Right lobe of liver (tissue), 6 donors: ENCODE results near the gene GRIA3. TPM values are rescaled to one million over a fixed set of nuclear protein-coding genes. Genes with fewer than 3 reads are reported as not detected.
"Not testable (repeated sequence)": the region's sequence is repeated elsewhere in the genome, so short reads cannot be mapped to it uniquely, and the experiment has no call there.

Experiments used
- ATAC-seq, 4 donors: fragments of 200-7000 bp; cut with Tn5 transposase; one replicate each; pipeline ENCODE4 v1.9.1; 2020; ENCODE audit warnings: mild to moderate bottlenecking in 4 of 4, moderate library complexity in 4 of 4
- DNase-seq, 3 donors: peaks; one replicate each; pipeline ENCODE4 v3.0.0-alpha.2; 2020
- H3K27ac ChIP-seq, 3 donors: fragments of 200-600 bp; one replicate each; pipeline ENCODE4 v1.8.0; 2022
- H3K27me3 ChIP-seq, 2 donors: fragments of 200-600 bp; one replicate each; pipeline ENCODE4 v1.8.0; 2022
- H3K36me3 ChIP-seq, 4 donors: fragments of 200-600 bp; sonication (generic) in 1 of 4; one replicate each; pipeline versions ENCODE4 v1.5.1 to v1.8.0; 2017 to 2022; ENCODE audit warnings: control low read depth in 1 of 4
- H3K4me1 ChIP-seq, 4 donors: fragments of 200-600 bp; sonication (generic) in 1 of 4; one replicate each; pipeline versions ENCODE4 v1.5.1 to v1.8.0; 2017 to 2022; ENCODE audit warnings: control low read depth in 1 of 4
- H3K4me3 ChIP-seq, 3 donors: fragments of 200-600 bp; one replicate each; pipeline ENCODE4 v1.8.0; 2022
- H3K9me3 ChIP-seq, 4 donors: fragments of 200-600 bp; sonication (generic) in 1 of 4; one replicate each; pipeline versions ENCODE4 v1.5.1 to v1.8.0; 2017 to 2022; ENCODE audit warnings: control low read depth in 1 of 4
- CTCF ChIP-seq, 4 donors: fragments of 200-600 bp in 3 of 4; fragments of 450-650 bp in 1 of 4; IDR thresholded peaks; one replicate each; pipeline versions ENCODE4 v1.5.1 to v1.8.0; 2016 to 2022; ENCODE audit warnings: antibody characterized with exemption in 4 of 4, mild to moderate bottlenecking in 2 of 4
- POLR2A ChIP-seq: fragments of 450-650 bp; IDR thresholded peaks from one replicate; pipeline ENCODE4 v1.6.1; 2017; ENCODE audit warnings: antibody characterized with exemption, mild to moderate bottlenecking
- WGBS: methylation state at CpG from one replicate; pipeline ENCODE4 v1.1.6; 2018; ENCODE audit warnings: low coverage, low lambda C conversion rate; ENCODE audit not compliant: insufficient coverage; ENCODE audit errors: missing lambda C conversion rate; 5-methylcytosine and 5-hydroxymethylcytosine counted together
- intact Hi-C, 2 donors: fragments of 100-400 bp; cut with DNase I; formaldehyde crosslinking; loops; one replicate each; pipeline versions ENCODE4 v1.11.2 to v1.14.1; 2022
- total RNA-seq, 6 experiments: library from RNA; depleted of rRNA in 2 of 6; stranded (reverse); fragments of >200 nt in 2 of 6; fragmentation: NEBNext Ultra II Directional in 3 of 6; extraction: Animal tissue kit (Norgen Biotek cat#: 25700) in 3 of 6; gene quantifications; one replicate each; pipeline versions ENCODE4 v1.1.0 to v1.2.4, GENCODE V29; 2016 to 2023
- donor health status: DM: no; HTN: yes; CAD: no.
- donor health status: DM: no; HTN: no; CAD: no.
- donor health status: DM: no; HTN: no; CAD: no.
- donor health status: DM: no; HTN: yes; CAD: no.
- donor health status: DM: no; HTN: yes; CAD: no.

Gene GRIA3
- total RNA-seq, 6 experiments from 2014 or later: 0.93 to 6.4 (median 4.1) TPM

- H3K27me3 ChIP-seq: no peaks in the 10 kb centered on the region
- no peak for TF ChIP-seq CTCF (IDR thresholded peaks at IDR 0.05)
- TF ChIP-seq POLR2A: no peak
- DNase-seq (no peak), ATAC-seq (no peak)
- no peaks in the 10 kb centered on the region for H3K36me3 ChIP-seq
- H3K4me3 ChIP-seq: no peak overlapping the region
- H3K27ac ChIP-seq: no peak overlapping the region
- no peaks in the 10 kb centered on the region for H3K4me1 ChIP-seq
- intact Hi-C loops: no loop called here
- no peaks in the 10 kb centered on the region for H3K9me3 ChIP-seq
Observed at GRCh38 chrX:123357941-123358340, 173.9 kb downstream of the GRIA3 start.

GRCh38 chrX:123358457-123358856 is 174.4 kb downstream of the GRIA3 start:
- H3K27ac ChIP-seq: no peak overlapping the region
- intact Hi-C loops: no loop called here
- H3K36me3 ChIP-seq: no peaks in the 10 kb centered on the region
- WGBS: 61% methylated on average over 4 of the region's 4 CpGs
- no peak overlapping the region for H3K4me3 ChIP-seq
- ATAC-seq: no peak
- no peak for DNase-seq
- no peaks in the 10 kb centered on the region for H3K27me3 ChIP-seq
- TF ChIP-seq POLR2A (no peak), CTCF (IDR thresholded peaks at IDR 0.05) (no peak)
- no peaks in the 10 kb centered on the region for H3K4me1 ChIP-seq
- no peaks in the 10 kb centered on the region for H3K9me3 ChIP-seq

GRCh38 chrX:123361371-123361770 is 177.3 kb downstream of the GRIA3 start:
- no peak for ATAC-seq
- intact Hi-C loops: no loop called here
- Histone ChIP-seq H3K27me3 (no peaks in the 10 kb centered on the region), H3K4me3 (no peak overlapping the region), H3K27ac (no peak overlapping the region), H3K9me3 (no peaks in the 10 kb centered on the region), H3K4me1 (no peaks in the 10 kb centered on the region), H3K36me3 (no peaks in the 10 kb centered on the region)
- DNase-seq: no peak
- whole genome bisulfite sequencing: 38% methylated on average over 1 of the region's 1 CpG
- no peak for TF ChIP-seq CTCF (IDR thresholded peaks at IDR 0.05)
- no peak for TF ChIP-seq POLR2A

GRCh38 chrX:123386196-123386595 is 202.1 kb downstream of the GRIA3 start:
- H3K36me3 ChIP-seq, DNase-seq, H3K9me3 ChIP-seq, ATAC-seq, H3K27ac ChIP-seq, intact Hi-C loops, H3K27me3 ChIP-seq, H3K4me3 ChIP-seq, H3K4me1 ChIP-seq: not testable (repeated sequence)
- 44% methylated on average over 2 of the region's 2 CpGs for WGBS

- Histone ChIP-seq H3K27me3 (no peaks in the 10 kb centered on the region), H3K4me3 (no peak overlapping the region), H3K4me1 (no peaks in the 10 kb centered on the region), H3K27ac (no peak overlapping the region), H3K9me3 (no peaks in the 10 kb centered on the region), H3K36me3 (no peaks in the 10 kb centered on the region)
- no peak for ATAC-seq
- DNase-seq: no peak
- intact Hi-C loops: no loop called here
- 35% methylated on average over 1 of the region's 1 CpG for WGBS
- no peak for TF ChIP-seq CTCF (IDR thresholded peaks at IDR 0.05)
- no peak for TF ChIP-seq POLR2A
Observed at GRCh38 chrX:123392921-123393320, 208.8 kb downstream of the GRIA3 start.
